Smooth muscle cell (in vitro differentiated cells): ENCODE results near the gene ADAM8. TPM values are rescaled to one million over a fixed set of nuclear protein-coding genes. Genes with fewer than 3 reads are reported as not detected.

Experiments
- DNase-seq: peaks from one replicate; lab custom pipeline; 2025; ENCODE audit not compliant: unreplicated experiment; lab: John Stamatoyannopoulos, UW
- H2AFZ ChIP-seq: fragments of 200-600 bp; sonication (generic); 2 replicates; pipeline ENCODE4 v1.6.0; 2016; ENCODE audit warnings: antibody characterized with exemption, low read depth, mild to moderate bottlenecking
- H3F3A ChIP-seq: fragments of 200-600 bp; sonication (generic); 2 replicates; pipeline ENCODE4 v1.6.0; 2017; ENCODE audit warnings: antibody characterized with exemption, low read depth
- H3K27ac ChIP-seq: fragments of 200-600 bp; sonication (generic); 2 replicates; pipeline ENCODE4 v1.5.1; 2016; ENCODE audit warnings: low read depth, mild to moderate bottlenecking
- H3K27me3 ChIP-seq: fragments of 200-600 bp; sonication (generic); 2 replicates; pipeline ENCODE4 v1.6.1; 2016; ENCODE audit warnings: low read depth, mild to moderate bottlenecking
- H3K36me3 ChIP-seq: fragments of 200-600 bp; sonication (generic); 2 replicates; pipeline ENCODE4 v1.5.1; 2016; ENCODE audit warnings: low read depth
- H3K4me1 ChIP-seq: fragments of 200-600 bp; sonication (generic); 2 replicates; pipeline ENCODE4 v1.5.1; 2016; ENCODE audit warnings: low read depth
- H3K4me2 ChIP-seq: fragments of 200-600 bp; sonication (generic); 2 replicates; pipeline ENCODE4 v1.6.0; 2016; ENCODE audit warnings: mild to moderate bottlenecking
- H3K4me3 ChIP-seq: fragments of 200-600 bp; sonication (generic); 2 replicates; pipeline ENCODE4 v1.5.1; 2016; ENCODE audit warnings: mild to moderate bottlenecking
- H3K79me2 ChIP-seq: fragments of 200-600 bp; sonication (generic); 2 replicates; pipeline ENCODE4 v1.6.0; 2016; ENCODE audit warnings: low read depth, mild to moderate bottlenecking
- H3K9ac ChIP-seq: fragments of 200-600 bp; sonication (generic); 2 replicates; pipeline ENCODE4 v1.6.0; 2016; ENCODE audit warnings: low read depth
- H3K9me3 ChIP-seq: fragments of 200-600 bp; sonication (generic); replicated peaks from 2 replicates; pipeline ENCODE4 v1.5.1; 2016; ENCODE audit warnings: low read depth
- H4K20me1 ChIP-seq: fragments of 200-600 bp; sonication (generic); 2 replicates; pipeline ENCODE4 v1.6.0; 2016; ENCODE audit warnings: low read depth
- WGBS: methylation state at CpG from one replicate; pipeline ENCODE4 v1.1.7; 2016; ENCODE audit warnings: low lambda C conversion rate; 5-methylcytosine and 5-hydroxymethylcytosine counted together
- polyA plus RNA-seq: library from polyadenylated mRNA; unstranded; fragments of >200 nt; fragmentation: Nextera tagmentation; extraction: Ambion mirVana; gene quantifications from 2 replicates; pipeline ENCODE4 v1.2.1, GENCODE V29; 2016
- total RNA-seq: library from RNA; depleted of rRNA; stranded (reverse); fragments of >200 nt; gene quantifications from 2 replicates; pipeline ENCODE4 v1.2.3, GENCODE V29; 2014
- TF ChIP-seq, protein P1 (sequence below): fragments of 200-600 bp; sonication (generic); IDR thresholded peaks from 2 replicates; pipeline ENCODE4 v1.5.1; 2017; ENCODE audit warnings: borderline replicate concordance, mild to moderate bottlenecking, antibody characterized with exemption; ENCODE audit not compliant: insufficient read depth, poor library complexity, severe bottlenecking

Gene ADAM8
- total and polyA plus RNA-seq, 2 experiments from 2014 or later: 0.36 to 0.70 TPM

DNA sequence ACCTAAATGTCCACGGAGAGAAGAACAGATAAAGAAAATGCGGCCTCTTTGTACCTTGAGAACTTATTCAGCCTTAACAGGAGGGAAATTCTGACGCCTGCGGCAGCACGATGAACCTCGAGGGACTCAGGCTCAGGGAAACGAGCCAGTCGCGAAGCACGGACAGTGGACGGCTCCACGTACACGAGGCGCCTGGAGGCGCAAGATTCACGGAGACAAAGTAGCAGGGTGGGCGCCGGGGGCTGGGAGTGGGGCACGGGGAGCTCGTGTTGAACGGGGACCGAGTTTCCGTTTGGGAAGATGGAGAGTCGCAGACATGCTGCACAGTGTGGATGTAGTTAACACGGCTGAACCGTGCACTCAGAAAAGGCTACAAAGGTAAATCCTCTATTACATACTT is 59.9 kb downstream of the ADAM8 start:
- DNase-seq: no peak
- TF ChIP-seq, protein P1, sequence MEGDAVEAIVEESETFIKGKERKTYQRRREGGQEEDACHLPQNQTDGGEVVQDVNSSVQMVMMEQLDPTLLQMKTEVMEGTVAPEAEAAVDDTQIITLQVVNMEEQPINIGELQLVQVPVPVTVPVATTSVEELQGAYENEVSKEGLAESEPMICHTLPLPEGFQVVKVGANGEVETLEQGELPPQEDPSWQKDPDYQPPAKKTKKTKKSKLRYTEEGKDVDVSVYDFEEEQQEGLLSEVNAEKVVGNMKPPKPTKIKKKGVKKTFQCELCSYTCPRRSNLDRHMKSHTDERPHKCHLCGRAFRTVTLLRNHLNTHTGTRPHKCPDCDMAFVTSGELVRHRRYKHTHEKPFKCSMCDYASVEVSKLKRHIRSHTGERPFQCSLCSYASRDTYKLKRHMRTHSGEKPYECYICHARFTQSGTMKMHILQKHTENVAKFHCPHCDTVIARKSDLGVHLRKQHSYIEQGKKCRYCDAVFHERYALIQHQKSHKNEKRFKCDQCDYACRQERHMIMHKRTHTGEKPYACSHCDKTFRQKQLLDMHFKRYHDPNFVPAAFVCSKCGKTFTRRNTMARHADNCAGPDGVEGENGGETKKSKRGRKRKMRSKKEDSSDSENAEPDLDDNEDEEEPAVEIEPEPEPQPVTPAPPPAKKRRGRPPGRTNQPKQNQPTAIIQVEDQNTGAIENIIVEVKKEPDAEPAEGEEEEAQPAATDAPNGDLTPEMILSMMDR: no peak
- H2AFZ ChIP-seq: no peak overlapping the region
- H3K9ac ChIP-seq: no peak overlapping the region
- no peak overlapping the region for H3K27ac ChIP-seq
- no peak overlapping the region for H3K4me3 ChIP-seq
- H3K36me3 ChIP-seq: no peaks in the 10 kb centered on the region
- whole genome bisulfite sequencing: 91% methylated on average over 24 of the region's 26 CpGs
- no peaks in the 10 kb centered on the region for H3F3A ChIP-seq
- no peaks in the 10 kb centered on the region for H3K79me2 ChIP-seq
- H4K20me1 ChIP-seq: no peaks in the 10 kb centered on the region
- H3K9me3 ChIP-seq: no peaks in the 10 kb centered on the region
- peaks cover 21% of the 10 kb centered on the region for H3K27me3 ChIP-seq
- no peak overlapping the region for H3K4me2 ChIP-seq
- H3K4me1 ChIP-seq: no peaks in the 10 kb centered on the region

DNA sequence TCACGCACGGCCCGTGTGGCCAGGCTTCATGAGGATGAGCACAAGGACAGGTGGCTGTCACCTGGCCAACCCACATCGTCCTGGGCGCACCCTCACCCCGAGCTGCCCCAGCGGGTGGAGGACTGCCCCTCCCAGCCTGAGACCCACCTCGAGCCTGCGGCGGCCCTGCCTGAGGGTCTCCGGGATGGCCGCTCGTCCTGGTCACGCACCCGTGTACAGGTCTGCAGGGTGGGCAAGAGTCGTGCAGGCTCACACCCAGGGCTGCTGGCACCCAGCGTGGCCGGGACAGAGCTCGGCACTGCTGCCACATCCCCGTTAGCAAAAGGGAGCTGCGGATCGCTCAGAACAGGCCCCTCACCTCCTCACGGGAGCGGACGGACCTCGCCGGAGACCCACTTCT is 61.1 kb downstream of the ADAM8 start:
- WGBS: 98% methylated on average over 27 of the region's 27 CpGs
- H3K9me3 ChIP-seq: no peaks in the 10 kb centered on the region
- no peak overlapping the region for H3K27ac ChIP-seq
- TF ChIP-seq, protein P1: no peak
- H3K27me3 ChIP-seq: peaks cover 16% of the 10 kb centered on the region
- no peaks in the 10 kb centered on the region for H4K20me1 ChIP-seq
- no peak for DNase-seq
- no peaks in the 10 kb centered on the region for H3F3A ChIP-seq
- no peak overlapping the region for H2AFZ ChIP-seq
- H3K4me3 ChIP-seq: no peak overlapping the region
- H3K9ac ChIP-seq: no peak overlapping the region
- H3K79me2 ChIP-seq: no peaks in the 10 kb centered on the region
- H3K4me2 ChIP-seq: no peak overlapping the region
- H3K36me3 ChIP-seq: no peaks in the 10 kb centered on the region
- no peaks in the 10 kb centered on the region for H3K4me1 ChIP-seq

DNA sequence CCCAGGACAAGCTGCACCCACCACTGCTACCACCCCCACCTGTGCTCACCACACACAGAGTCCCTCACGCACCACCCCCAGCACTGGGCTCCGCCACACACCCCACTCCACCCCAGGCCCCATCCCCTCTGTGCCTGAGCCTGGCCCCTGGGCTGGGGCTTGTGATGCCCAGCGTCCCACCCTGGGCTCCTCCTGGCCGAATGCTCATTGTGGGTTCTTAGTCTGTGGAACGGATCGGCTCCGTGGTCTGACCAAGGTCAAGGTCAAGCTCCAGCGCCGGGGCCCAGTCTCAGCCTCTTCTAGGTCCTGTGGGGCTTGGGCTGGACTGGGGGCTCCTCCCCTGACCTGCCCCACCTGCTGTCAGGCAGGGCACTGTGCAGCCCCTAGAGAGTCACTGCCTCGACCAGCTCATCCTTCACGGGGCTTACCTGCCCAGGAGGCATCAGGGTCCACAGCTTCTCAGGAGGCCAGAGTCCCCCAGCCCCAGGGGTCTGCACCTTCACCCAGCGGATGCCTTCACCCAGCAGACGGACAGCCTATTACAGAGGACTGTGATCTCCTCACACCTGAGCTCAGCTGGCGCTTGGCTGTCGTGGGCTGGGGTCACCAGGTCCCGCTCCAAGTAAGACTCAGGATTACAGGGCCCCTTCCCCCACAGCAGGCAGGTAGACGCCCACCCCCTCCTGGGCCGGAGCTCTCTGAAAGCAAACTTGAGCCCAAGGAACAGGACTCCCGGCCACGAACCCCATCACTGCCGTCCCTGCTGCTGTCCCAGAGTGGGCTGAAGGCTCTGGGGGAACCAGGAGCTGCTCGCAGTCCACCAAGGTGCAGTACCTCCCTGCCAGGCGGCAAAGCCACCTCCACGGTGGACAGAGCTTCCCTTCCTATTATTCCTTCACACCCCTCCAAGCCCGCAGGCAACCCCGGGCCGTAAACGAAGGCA is 61.9 kb downstream of the ADAM8 start:
- no peaks in the 10 kb centered on the region for H3F3A ChIP-seq
- TF ChIP-seq, protein P1: no peak
- no peaks in the 10 kb centered on the region for H3K9me3 ChIP-seq
- H4K20me1 ChIP-seq: no peaks in the 10 kb centered on the region
- DNase-seq: no peak
- no peaks in the 10 kb centered on the region for H3K4me1 ChIP-seq
- H3K27me3 ChIP-seq: peaks cover 13% of the 10 kb centered on the region
- no peak overlapping the region for H3K27ac ChIP-seq
- 94% methylated on average over 25 of the region's 28 CpGs for WGBS
- H3K4me3 ChIP-seq: no peak overlapping the region
- H3K79me2 ChIP-seq: no peaks in the 10 kb centered on the region
- H3K36me3 ChIP-seq: no peaks in the 10 kb centered on the region
- no peak overlapping the region for H3K9ac ChIP-seq
- no peak overlapping the region for H2AFZ ChIP-seq
- no peak overlapping the region for H3K4me2 ChIP-seq
